Right hindlimb (tissue), 1 donor: Measurements from ENCODE around the gene EXD3.

ENCODE experiments used
- DNase-seq: peaks from one replicate; pipeline ENCODE4 v3.0.0-alpha.2; 2018

The EXD3 gene

DNA sequence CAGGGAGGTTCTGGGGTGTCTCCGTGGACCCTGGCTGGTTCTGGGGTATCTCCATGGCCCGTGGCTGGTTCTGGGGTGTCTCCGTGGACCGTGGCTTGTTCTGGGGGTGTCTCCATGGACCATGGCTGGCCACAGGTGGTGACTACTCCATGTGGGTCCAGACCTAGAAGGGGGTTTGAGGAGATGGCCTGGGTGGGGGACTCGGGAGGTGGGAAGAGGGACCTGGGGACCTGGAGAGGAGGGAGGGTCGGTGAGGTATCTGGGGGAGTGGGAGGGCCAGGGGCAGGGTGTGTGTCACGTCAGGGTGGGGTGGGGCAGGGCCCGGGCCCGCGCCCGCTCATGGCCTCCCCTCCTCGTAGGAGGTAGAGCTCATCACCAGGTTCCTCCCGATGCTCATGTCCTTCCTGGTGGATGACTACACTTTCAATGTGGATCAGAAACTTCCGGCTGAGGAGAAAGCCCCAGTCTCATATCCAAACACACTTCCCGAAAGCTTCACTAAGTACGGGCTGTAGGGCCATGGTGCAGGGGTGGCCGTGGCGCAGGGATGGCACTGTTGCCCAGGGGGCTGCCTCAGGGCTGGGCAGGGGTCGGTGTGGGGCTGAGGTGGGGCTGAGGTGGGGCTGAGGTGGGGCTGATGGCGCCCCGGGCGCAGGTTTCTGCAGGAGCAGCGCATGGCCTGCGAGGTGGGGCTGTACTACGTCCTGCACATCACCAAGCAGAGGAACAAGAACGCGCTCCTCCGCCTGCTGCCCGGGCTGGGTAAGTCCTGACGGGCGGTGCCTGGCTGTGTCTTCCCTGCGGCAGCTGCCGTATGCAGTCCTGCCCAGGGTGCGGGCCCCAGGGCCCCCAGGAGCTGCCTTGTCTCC lies 156.1 kb downstream of the EXD3 start:
- peak; percentile 16 for DNase-seq

DNA sequence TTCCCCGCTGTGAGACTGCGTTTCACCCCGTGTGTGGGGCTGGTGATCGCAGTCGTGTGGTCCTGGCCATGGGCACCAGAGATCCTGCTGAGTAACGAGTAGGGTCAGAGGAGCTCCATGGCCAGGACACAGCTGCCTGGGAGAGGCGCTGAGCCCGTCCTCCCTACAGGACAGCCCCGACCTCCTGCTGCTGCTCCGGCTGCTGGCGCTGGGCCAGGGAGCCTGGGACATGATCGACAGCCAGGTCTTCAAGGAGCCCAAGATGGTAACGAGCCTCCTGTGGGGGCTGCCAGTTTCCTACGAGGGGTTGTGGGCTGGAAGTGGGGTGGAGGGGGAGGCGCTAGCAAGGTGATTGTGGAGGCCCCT lies 156.8 kb downstream of the EXD3 start:
- DNase-seq, result peak; percentile 20

DNA sequence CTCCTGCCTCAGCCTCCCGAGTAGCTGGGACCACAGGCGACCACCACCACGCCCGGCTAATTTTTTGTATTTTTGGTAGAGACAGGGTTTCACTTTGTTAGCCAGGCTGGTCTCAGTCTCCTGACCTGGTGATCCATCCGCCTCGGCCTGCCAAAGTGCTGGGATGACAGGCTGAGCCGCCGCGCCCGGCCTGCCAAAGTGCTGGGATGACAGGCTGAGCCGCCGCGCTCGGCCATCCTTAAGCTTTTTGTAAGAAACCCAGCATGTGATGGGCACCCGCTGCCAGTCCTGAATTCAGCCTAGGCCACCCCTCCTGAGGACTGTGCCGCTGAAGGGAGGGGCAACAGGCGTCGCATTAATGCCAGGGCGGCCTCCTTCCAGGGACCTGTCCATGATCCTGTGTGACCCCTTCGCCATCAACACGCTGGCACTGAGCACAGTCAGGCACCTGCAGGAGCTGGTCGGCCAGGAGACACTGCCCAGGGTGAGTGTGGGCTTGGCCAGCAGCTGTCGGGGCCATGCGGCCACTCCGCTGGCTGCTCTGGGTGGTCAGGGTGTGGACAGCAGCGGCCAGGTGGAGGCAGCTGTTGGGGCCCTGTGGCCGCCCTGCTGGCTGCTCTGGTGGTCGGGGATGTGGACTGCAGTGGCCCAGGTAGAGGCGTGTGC lies 157.3 kb downstream of the EXD3 start:
- peak; percentile 14 for DNase-seq

DNA sequence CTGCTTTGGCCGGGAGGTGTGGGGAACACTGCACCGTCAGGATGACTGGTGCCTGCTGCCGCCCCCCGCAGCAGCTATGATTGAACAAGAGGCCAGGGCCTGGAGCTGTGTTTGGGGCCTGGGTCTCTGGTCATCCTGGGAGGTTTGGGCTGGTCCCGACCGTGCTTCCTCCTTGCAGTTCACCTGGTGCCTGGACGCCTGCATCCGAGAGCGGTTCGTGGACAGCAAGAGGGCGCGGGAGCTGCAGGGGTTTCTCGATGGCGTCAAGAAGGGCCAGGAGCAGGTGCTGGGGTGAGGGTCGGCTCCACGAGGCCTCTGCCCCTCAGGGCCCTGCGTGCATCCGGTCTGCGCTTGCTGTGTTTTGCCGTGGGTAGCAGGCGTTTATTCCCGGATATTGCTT lies 158.9 kb downstream of the EXD3 start:
- DNase-seq, result no peak

DNA sequence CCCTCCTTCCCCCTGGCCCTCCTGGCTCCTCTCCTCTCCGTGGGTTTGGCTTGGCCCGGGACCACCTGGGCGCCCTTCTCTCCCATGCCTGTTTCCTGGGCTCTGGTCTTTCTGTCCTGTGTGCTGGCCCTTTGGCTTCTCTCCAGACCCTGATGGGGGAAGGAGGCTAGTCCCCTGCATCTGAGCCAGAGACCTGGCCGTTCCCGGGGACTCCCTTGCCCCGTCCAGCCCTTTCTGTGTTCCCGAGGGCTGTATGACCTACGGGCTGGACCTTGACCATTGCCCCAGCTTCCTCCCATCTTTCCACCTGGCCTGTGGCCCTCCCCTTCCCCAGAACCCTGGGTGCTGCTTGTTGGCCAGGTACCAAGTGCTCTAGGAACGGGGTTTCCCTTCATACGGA lies 159.5 kb downstream of the EXD3 start:
- DNase-seq, result peak; percentile 15

DNA sequence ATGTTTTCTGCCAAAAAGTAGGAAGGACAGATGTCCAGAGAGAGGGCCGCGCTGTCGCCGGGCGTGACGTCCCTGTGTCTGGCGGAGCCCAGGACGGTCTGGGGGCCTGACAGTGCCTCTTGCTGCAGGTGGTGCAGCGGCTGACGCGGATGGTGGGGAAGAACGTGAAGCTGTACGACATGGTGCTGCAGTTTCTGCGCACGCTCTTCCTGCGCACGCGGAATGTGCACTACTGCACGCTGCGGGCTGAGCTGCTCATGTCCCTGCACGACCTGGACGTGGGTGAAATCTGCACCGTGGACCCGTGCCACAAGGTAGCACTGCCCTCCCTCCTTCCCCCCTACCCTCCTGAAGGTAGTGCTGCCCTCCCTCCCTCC lies 160.1 kb downstream of the EXD3 start:
- no peak for DNase-seq

DNA sequence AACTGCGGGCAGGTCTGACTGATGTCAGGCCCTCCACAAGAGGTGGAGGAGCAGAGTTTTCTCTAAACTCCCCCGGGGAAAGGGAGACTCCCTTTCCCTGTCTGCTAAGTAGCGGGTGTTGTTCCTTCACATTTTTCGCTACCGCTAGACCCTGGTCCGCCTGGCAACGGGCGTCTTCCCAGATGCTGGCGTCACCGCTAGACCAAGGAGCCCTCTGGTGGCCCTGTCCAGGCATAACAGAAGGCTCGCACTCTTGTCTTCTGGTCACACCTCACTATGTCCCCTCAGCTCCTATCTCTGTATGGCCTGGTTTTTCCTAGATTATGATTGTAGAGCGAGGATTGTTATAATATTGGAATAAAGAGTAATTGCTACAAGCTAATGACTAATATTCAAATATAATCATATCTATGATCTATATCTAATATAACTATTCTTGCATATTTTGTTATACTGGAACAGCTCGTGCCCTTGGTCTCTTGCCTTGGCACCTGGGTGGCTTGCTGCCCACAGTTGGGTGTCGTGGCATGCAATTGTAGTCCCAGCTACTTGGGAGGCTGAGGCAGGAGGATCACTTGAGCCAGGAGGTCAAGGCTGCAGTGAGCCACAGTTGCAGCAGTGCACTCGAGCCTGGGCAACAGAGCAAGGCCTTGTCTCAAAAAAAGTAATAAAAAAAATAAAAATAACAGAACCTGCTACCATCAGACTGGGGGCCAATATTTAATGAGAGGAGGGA lies 160.6 kb downstream of the EXD3 start:
- DNase-seq, result peak; percentile 45
